NCI-H345 treated with DMSO at 0.1 percent for 48 hours (cell line): ENCODE results near the gene MAN2A2.
"Not testable (repeated sequence)": the region's sequence is repeated elsewhere in the genome, so short reads cannot be mapped to it uniquely, and the experiment has no call there.

Experiments
- DNase-seq: peaks from one replicate; lab custom pipeline; 2025; ENCODE audit not compliant: unreplicated experiment; lab: John Stamatoyannopoulos, UW

Gene MAN2A2

GRCh38 chr15:90903733-90904536 is 833 bp downstream of the MAN2A2 start:
- DNase-seq: peak; percentile 17

- no peak for DNase-seq
These were observed 1.6 kb downstream of the MAN2A2 start for GRCh38 chr15:90904746-90905145.

GRCh38 chr15:90905306-90906180 is 2.4 kb downstream of the MAN2A2 start:
- no peak for DNase-seq

- DNase-seq: no peak
These were observed 3.2 kb downstream of the MAN2A2 start for GRCh38 chr15:90906181-90906849.

- no peak for DNase-seq
These were observed 4.1 kb downstream of the MAN2A2 start for GRCh38 chr15:90907051-90907660.

GRCh38 chr15:90907838-90908507 is 4.9 kb downstream of the MAN2A2 start:
- DNase-seq: no peak

GRCh38 chr15:90909449-90909848 is 6.3 kb downstream of the MAN2A2 start:
- not testable (repeated sequence) for DNase-seq

- DNase-seq: no peak
These were observed 6.9 kb downstream of the MAN2A2 start for GRCh38 chr15:90909976-90910375.

- DNase-seq: no peak
These were observed 7.6 kb downstream of the MAN2A2 start for GRCh38 chr15:90910441-90911301.

- DNase-seq: no peak
These were observed 8.2 kb downstream of the MAN2A2 start for GRCh38 chr15:90911302-90911623.

- no peak for DNase-seq
These were observed 9.0 kb downstream of the MAN2A2 start for GRCh38 chr15:90911906-90912769.

- DNase-seq: no peak
These were observed 9.6 kb downstream of the MAN2A2 start for GRCh38 chr15:90912770-90913075.

GRCh38 chr15:90913398-90913944 is 10.4 kb downstream of the MAN2A2 start:
- DNase-seq: no peak

GRCh38 chr15:90914305-90915080 is 11.4 kb downstream of the MAN2A2 start:
- no peak for DNase-seq

GRCh38 chr15:90915216-90915807 is 12.2 kb downstream of the MAN2A2 start:
- no peak for DNase-seq

- no peak for DNase-seq
These were observed 12.8 kb downstream of the MAN2A2 start for GRCh38 chr15:90915808-90916440.

GRCh38 chr15:90916461-90916860 is 13.4 kb downstream of the MAN2A2 start:
- no peak for DNase-seq
